Measurements from ENCODE around the gene PACSIN2.

DNA sequence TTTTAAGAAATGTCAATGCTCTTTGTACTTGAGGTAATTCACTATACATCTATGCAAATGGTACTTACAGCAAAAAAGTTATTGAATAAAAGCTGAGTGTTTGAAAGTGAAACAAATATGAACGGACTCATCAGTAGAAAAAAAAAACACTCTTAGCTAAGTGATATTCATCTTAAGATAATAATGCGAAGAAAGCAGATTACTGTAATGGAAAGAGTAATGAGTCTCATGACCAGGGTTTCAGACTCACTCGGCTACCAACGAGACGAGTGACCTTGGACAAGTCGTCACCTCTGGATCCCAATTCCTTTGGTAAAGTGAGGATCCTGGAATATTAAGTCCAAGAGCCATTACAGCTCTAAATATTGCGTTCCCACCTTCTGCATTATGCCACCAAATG is 57.0 kb downstream of the PACSIN2 start:
- TF ChIP-seq POLR2A (IDR thresholded peaks at IDR 0.05) (no peak), EP300 (IDR thresholded peaks at IDR 0.05) (no peak)
- TF ChIP-seq, protein P1, sequence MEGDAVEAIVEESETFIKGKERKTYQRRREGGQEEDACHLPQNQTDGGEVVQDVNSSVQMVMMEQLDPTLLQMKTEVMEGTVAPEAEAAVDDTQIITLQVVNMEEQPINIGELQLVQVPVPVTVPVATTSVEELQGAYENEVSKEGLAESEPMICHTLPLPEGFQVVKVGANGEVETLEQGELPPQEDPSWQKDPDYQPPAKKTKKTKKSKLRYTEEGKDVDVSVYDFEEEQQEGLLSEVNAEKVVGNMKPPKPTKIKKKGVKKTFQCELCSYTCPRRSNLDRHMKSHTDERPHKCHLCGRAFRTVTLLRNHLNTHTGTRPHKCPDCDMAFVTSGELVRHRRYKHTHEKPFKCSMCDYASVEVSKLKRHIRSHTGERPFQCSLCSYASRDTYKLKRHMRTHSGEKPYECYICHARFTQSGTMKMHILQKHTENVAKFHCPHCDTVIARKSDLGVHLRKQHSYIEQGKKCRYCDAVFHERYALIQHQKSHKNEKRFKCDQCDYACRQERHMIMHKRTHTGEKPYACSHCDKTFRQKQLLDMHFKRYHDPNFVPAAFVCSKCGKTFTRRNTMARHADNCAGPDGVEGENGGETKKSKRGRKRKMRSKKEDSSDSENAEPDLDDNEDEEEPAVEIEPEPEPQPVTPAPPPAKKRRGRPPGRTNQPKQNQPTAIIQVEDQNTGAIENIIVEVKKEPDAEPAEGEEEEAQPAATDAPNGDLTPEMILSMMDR (IDR thresholded peaks at IDR 0.05), result no peak
